Right ventricle myocardium inferior (tissue), 1 donor: ENCODE measurements around the gene HS6ST1. TPM values are rescaled to one million over a fixed set of nuclear protein-coding genes. Genes with fewer than 3 reads are reported as not detected.
"Not testable (repeated sequence)": the region's sequence is repeated elsewhere in the genome, so short reads cannot be mapped to it uniquely, and the experiment has no call there.

Experiments used
- ATAC-seq: fragments of 200-7000 bp; cut with Tn5 transposase; one replicate; pipeline ENCODE4 v1.9.1; 2020; ENCODE audit warnings: mild to moderate bottlenecking, moderate library complexity
- DNase-seq: peaks from one replicate; pipeline ENCODE4 v3.0.0; 2021; ENCODE audit errors: missing footprints
- intact Hi-C: fragments of 100-400 bp; cut with DNase I; formaldehyde crosslinking; loops from one replicate; pipeline ENCODE4 v1.11.0; 2022
- total RNA-seq: library from RNA; stranded (reverse); fragmentation: NEBNext Ultra II Directional; extraction: Animal tissue kit (Norgen Biotek cat#: 25700); gene quantifications from one replicate; pipeline ENCODE4 v1.2.1, GENCODE V29; 2021
- donor health status: DM: no; HTN: yes; CAD: no; lungs with severe emphysema.

HS6ST1 gene
- total RNA-seq, 1 donor from 2014 or later: 34.9 TPM

DNA sequence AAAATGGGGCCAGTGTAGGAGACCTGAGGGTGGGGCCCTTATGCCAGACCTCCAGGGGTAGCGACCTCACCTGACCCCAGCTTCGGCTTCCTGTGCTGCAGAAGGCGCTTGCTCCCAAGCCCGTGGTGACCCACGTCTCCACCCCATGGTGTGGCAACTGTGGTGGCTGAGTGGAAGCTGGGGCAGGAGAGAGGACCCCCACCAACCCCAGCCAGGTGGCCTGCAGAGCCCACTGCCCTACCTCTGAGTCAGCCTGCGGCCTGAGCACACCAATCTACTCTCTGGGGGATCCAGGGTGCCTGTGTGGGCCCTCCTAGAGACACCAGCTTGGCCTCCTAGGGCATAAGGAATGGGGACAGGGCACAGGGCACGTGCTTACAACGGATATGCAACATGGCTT lies 52.2 kb downstream of the HS6ST1 start:
- DNase-seq: peak; percentile 52
- ATAC-seq, intact Hi-C loops: not testable (repeated sequence)

DNA sequence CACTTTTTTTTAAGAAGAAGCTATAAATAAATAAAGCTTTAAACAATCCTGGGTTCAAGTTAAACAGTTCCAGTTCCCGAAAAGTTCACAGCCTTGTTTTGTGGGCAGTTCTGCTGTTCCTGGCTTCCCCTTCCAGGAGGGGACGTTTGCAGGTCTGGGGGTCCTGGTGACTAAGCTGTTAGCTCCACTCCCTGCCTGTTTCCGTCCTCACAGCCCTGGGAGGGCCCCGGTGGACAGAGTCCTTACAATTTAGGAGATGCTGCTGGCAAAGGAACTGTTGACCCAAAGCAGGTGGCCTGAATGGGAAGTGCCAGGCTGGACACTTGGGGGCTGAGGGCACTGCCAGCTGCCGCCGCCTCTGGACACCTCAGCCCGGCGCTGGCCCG lies 53.1 kb downstream of the HS6ST1 start:
- ATAC-seq, intact Hi-C loops, DNase-seq: not testable (repeated sequence)

DNA sequence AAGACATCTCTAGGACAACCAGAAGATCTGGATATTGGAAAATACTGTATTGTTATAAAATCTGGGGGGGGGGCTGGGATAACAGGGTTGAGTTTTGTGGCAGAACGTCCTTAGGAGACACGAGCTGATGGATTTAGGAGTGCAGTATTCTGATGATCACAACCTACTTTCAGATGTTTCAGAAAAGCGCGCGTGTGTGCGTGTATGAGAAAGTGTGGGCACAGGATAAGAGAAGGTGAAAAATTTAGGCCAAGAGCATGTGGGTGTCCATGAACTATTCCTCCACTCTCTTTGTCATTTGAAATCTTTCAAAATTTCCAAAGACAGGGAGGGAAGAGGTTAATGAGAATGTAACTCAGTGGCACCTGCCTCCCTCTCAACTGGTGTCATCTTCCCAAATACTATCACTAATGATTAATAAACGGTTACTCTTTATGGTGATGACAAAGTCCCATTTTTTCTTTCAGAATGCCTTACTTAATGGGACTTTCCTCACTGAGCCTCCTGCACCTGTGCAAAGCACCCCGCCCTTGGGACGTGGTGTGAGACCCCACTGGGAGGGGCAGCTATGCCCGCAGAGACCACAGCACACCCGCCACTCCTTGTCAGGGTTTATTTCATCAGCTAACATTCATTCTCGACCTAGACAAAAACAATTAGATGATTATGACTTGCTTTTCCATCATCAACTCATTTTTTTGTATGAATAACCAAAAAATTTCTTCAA lies 53.6 kb downstream of the HS6ST1 start:
- no peak for ATAC-seq
- DNase-seq: no peak
- intact Hi-C loops: no loop called here

DNA sequence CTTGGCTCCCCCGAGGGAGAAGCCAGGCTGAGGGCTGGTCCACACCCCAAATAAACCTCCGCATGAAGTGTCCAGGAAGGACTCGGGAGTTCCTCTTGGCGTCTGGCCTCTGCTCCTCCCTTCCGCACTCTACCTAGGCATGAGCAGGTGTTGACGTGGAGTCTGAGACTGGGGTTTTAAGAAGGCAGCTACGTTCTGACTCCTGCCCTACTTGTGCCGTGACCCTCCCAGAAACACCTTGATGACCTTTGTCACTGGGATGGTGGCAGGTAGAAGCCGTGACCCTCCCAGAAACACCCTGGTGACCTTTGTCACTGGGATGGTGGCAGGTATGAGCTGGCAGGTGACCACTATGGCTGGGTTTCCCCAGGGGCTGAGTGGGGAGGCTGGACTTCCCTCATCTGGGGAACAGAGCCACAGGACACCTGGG lies 54.8 kb downstream of the HS6ST1 start:
- DNase-seq (no peak), ATAC-seq (no peak)
- intact Hi-C loops: no loop called here

DNA sequence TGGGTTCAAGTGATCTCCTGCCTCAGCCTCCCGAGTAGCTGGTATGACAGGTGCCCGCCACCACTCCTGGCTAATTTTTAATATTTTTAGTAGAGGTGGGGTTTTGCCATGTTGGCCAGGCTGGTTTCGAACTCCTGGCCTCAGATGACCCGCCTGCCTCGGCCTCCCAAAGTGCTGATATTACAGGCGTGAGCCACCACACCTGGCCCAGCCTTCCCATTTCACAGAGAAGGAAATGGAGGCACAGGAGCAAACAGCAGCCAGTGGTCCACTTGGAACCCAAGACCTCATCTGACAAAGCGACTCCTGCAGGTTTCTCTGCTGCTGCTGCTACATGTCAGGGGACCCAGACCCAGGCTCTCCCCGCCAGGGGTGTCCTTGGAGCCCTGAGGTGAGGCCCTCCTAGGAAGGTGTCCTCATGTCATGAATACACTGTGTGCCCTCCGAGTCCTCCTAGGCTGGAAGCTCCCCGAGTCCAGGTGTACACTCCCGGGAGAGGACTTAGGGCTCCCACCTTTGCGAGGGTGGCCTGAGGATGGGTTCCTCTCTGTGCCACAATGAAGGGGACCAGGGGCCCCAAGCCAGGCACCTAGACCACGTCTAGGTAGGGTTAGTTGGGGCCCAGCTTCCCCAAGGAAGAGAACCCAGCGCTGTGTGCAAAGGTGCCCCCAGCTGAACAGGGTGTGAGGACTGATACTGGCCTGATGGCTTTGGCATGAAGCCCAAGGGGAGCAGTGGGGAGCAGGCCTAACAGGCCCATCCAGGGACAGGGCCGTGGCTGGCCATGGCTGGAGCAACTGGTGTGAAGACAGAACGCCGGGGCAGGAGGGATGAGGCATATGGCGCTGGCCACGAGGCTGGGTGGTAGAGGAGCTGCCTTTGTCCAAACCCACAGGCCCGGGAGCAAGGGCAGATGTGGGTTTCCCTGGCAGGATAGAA lies 56.1 kb downstream of the HS6ST1 start:
- intact Hi-C loops: no loop called here
- ATAC-seq (no peak), DNase-seq (peak; percentile 57)

DNA sequence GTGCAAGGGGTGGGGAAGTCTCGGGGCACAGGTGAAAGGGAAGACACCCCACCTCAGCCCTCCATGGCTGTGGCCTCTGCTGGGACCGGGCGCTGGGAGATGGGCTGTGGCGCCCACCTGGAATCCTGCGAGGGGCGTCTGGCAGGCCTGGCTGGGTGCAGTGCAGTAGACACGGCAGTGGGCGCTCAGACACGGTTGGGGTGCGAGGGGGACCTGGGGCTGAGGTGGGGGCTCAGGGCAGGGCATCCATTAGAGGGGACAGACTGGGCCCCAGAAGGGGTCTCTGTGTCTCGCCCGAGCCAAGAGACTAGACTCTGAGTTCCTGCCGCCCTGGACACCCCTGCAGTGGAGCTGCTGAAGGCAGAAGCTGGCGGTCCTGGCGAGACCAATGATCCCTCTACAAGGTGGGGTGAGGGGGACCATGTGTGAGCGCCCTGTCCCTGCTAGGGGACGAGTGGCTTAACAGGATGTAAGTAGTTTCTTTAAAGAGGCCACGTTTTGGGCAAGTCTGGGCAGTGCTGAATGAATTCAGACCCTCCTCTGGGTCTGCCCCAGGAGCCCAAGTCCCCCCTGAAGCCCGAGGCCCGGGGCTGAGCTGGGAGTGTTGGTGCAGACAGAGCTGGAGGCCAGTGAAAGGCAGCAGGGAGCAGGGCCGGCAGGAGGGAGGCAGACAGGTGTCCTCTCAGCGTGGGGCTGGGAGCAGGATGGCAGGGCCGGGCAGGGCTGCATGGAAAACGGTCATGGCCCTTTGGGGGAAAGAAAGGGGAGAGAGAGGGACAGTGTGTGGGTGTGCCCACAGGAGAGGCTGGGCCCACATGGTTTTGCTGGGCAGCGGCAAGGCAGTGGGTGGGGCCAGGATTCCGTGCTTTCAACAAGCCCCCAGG lies 57.2 kb downstream of the HS6ST1 start:
- intact Hi-C loops: no loop called here
- ATAC-seq (peak; percentile 19), DNase-seq (peak; percentile 64)

DNA sequence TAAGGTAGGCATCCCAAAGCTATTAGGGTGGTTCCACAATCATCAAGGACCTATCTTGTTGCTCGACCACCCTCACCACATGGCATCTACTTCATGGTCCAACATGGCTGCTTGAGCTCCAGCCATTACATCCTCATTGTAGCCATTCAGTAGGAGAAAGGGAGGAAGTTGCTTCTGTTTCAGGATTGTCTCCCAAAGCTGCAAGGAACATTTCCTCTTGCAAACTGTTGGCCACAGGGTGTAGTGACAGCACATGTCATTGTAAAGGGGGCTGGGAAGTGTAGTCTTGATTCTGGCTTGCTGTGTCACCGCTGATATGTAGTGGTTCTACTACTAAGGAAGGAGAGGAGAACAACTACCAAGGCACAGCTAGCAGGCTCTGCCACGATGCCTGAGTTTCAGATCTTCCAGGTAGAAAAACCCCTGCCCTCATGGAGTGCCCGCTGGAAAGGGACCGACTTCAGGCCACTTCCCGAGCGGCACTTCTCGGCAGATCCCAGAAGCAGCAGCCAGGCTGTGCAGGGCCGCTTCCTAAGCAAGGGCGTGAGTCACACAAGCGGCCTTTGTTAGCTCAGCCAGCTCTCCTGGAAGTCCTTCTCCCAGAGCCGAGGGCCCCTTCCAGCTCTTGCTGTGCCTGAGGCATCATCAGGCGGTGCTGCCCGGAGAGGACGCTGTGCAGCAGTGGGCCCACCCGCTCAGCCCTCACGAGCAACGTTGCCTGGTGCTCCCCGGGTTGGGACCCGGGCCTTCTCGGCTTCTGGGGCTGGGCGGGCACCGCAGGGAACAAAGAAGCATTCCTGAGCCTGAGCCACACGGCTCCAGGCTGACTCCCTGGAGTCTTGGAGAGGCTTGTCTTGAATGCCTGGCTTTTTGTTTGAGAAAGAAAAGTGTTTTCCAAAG lies 58.2 kb downstream of the HS6ST1 start:
- ATAC-seq (peak; percentile 87), DNase-seq (no peak)
- intact Hi-C loops: no loop called here

DNA sequence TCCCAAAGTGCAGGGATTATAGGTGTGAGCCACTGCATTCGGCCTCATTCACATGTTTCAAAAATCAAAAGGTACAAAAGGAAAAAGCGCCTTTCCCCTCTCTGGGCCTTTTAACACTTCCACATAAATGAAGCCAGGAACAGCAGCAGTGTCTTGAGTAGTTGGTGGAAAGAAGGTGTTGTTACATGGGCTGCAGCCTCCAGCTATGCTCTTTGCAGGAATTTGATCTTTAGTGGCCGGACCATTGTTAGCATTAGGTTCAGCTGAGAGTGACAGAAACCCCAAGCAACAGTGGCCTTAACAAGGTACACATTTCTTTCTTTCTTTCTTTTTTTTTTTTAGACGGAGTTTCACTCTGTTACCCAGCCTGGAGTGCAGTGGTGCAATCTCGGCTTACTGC lies 59.1 kb downstream of the HS6ST1 start:
- ATAC-seq (no peak), DNase-seq (no peak)
- intact Hi-C loops: no loop called here

DNA sequence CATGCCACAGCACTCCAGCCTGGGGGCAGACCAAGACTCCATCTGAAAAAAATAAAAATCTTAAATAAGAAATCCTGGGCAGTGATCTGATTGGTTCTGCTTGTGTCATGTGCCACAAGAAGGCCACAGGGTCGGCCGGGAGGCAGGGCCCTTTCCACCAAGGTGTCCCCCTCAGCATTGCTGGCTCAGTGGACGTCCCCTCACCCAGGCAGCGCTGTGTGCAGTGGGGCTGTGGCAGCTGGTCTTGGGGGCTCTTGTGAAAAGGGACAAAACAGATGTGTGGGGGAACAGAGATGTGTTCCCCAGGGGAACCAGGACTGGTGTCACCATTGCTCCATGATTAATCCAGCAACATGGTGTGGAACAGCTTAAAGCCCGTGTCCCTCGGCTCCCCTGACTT lies 60.5 kb downstream of the HS6ST1 start:
- intact Hi-C loops: no loop called here
- no peak for DNase-seq
- no peak for ATAC-seq

DNA sequence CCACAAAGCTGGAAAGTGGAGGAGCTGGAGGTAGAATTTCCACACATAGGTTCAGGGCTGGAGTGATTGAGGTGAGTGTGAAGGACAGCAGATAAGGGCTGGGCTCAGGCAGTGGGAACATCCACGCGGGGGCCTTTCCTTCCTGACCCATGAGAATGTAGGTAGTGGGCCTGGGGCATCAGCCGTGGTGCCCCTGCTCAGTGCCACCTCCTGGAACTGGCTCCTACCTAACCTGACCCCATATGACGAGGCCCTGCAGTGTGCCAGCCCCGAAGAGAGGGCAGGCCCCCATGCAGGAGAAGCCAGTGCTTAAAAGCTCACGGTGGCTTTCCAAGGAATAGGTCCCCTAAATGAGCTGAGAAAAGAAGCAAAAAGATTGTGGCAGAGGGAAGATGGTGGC lies 66.2 kb downstream of the HS6ST1 start:
- DNase-seq (no peak), ATAC-seq (no peak)
- intact Hi-C loops: no loop called here

DNA sequence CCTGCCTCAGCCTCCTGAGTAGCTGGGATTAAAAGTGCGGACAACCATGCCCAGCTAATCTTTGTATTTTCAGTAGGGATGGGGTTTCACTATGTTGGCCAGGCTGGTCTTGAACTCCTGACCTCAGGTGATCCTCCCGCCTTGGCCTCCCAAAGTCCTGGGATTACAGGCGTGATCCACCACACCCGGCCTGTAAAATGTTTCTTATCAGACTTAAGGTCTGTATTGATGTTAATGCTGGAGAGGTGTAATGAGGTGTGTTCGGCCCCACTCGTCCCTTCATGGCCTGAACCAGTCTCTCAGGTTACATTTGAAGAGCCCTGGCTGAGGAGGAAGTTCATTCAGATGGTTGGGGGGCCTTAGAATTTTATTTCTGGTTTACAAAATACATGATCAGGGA lies 66.6 kb downstream of the HS6ST1 start:
- intact Hi-C loops, DNase-seq: not testable (repeated sequence)

DNA sequence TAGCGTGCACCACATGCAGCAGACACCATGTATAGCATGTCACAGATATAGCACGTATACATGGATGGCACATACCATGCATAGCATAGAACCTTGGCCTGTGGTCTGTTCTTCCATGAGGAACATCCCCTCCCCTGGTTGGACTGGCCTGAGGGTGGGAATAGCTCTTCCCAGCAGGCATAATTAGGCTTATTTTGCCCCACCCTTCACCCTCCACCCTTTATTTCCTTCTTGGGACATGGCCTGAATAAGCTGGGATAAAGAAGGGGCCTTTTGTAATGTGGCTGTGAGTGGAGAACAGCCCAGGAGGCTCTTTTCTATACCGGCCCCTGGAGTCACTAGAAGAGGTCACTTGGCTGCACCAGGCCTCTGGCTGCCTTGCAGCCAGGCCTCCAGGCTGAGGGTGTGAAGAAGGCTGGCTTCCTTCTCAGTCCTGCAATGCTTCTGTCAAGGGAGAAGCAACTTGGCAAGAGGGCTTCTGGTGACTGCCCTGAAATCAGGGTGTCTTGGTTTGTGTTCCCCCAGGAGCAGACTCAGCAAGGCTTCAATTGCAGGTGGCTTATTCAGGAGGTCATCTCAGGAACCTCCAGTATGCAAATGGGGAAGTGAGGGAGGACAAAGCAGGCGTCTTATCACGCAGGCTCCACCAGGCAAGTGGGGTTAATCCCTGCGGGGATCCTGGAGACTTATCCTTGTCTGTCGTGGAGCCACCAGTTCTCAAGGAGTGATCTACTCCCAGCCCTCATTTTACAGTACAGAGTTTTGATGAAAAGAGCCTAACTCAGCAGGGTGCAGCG lies 68.2 kb downstream of the HS6ST1 start:
- DNase-seq (no peak), ATAC-seq (peak; percentile 67)
- intact Hi-C loops: no loop called here

More for the DNA sequence above, 66.6 kb downstream of the HS6ST1 start:
- ATAC-seq: not testable (repeated sequence)

DNA sequence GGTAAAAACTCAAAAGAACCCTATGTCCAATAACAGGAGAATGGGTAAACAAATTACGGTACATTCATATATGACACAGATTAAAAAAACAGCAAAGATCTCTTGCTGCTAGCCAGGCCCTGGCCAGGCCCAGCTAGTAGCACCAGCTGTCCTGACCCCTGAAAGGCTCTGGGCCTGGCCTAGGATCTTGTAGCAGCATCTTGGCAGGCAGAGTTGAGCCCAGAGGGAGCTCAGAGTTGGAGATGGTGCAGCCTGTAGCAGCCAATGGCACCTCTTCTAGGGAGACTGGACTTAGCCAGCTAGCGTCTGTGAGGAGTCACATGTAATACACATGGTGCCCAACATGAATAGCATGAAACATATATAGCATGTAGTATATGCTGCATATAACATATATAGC lies 69.1 kb downstream of the HS6ST1 start:
- intact Hi-C loops: no loop called here
- peak; percentile 84 for ATAC-seq
- no peak for DNase-seq

DNA sequence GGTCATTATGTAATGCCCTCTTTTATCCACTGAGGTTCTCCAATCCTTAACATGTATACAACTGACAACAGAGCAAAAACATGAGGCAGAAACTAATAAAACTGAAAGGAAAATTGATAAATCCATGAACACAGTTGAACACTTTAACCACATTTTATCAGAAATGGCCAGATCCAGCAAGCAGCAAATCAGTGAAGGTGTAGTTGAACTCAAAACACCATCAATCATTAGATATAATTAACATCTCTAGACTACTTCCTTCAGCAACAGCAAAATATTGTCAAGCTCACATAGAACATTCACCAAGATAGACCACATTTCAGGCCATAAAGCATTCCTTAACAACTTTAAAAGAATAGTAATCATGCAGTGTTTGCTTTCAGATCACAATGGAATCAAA lies 72.9 kb downstream of the HS6ST1 start:
- ATAC-seq: no peak
- no peak for DNase-seq
- intact Hi-C loops: no loop called here

DNA sequence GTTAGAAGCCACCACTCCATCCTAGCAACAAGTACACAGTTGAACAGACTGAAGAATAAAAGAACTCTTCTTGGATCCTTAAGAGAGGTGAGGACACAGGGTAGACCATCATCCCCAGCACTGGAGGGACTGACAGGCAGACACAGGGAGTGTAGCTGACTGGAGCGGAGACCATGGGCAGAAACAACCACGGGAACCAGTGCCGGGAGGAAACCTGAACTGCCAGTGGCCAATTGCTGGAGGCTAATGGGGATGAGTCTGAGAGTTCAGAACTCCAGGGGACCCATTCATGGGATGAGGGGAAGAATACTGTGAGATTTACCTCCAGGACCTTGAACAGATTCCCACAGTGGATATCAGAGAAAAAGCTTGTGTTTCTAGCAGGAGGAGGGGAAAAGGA lies 76.8 kb downstream of the HS6ST1 start:
- intact Hi-C loops: no loop called here
- ATAC-seq (no peak), DNase-seq (no peak)

DNA sequence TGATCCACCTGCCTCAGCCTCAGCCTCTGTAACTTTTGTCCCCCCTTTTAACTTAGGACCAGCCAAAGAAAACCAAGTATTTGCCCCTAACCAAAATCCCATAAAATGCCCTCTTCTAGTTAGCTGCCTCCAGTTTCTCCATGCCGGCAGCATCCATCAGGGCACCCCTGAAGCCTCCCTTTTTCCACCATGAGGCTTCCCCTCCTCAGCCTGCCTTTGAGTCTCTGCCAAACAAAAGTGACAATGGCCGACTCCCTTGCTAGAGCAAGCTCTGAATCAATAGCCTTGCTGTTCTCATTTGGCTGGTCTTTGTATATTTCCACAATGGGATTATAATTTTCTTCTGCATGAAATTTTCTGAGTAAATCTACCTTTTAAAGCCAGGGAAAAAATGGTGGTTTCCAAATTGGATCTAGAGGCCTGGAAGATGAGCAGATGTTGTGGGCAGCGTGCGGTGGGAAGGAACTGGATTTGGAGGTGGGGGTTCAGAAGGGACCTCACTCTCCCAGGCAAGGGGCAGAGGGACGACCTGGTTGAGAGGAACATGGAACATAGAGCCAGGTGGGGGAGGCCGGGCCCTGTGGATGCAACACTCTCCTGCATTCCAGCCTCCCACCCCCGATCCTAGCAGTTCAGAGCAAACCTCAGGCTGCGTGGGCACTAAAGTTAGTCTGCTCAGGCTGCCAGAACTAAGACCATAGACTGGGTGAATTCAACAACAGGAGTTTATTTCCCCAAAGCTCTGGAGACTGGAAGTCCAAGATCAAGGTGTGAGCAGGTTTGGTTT lies 80.6 kb downstream of the HS6ST1 start:
- DNase-seq (no peak), ATAC-seq (no peak)
- intact Hi-C loops: loop anchor here (2.0 kb wide), 1 partner anchor 45 kb away; no protein-coding TSS in a partner anchor
